Measurements from ENCODE around the gene IQCE. TPM values are rescaled to one million over a fixed set of nuclear protein-coding genes. Genes with fewer than 3 reads are reported as not detected.

The IQCE gene
- total and polyA plus RNA-seq, 12 donors: 4.2 to 13.8 (median 9.3) TPM

DNA sequence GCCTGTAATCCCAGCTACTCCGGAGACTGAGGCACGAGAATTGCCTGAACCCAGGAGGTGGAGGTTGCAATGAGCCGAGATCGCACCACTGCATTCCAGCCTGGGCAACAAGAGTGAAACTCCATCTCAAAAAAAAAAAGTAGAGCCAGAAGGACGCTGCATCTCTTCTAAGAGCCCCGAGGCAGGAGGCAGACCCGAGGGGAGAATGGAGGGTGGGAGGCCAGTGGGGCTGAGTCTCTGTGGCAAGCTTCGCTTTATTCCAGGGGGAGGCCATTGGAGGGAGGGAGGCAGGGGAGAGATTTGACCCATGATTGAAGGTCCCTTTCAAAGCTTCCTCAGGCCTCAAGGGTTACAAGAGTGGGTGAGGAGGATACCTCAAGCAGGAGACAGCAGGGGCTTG lies 91.7 kb downstream of the IQCE start:
- H3K27me3 ChIP-seq: no peaks in the 10 kb centered on the region
- DNase-seq (no peak), ATAC-seq (no peak)
- no peak overlapping the region for H3K4me3 ChIP-seq
- no peak for TF ChIP-seq CTCF (IDR thresholded peaks at IDR 0.05)
- H3K9me3 ChIP-seq: no peaks in the 10 kb centered on the region
- 90 to 91% methylated on average over 8 of the region's 8 CpGs for WGBS, 2 donors
- H3K27ac ChIP-seq: no peak overlapping the region
- peaks cover under 1 to 9% (median 1%) of the 10 kb centered on the region in 9 donors for H3K4me1 ChIP-seq
- peaks cover 0 to 78% (median 11%) of the 10 kb centered on the region in 9 donors for H3K36me3 ChIP-seq
- intact Hi-C loops (cut with DNase I): no loop called here

- WGBS, 2 donors: 73 to 89% methylated on average over 15 of the region's 15 CpGs
- Histone ChIP-seq H3K9me3 (no peaks in the 10 kb centered on the region), H3K36me3 (peaks cover 0 to 85% (median 16%) of the 10 kb centered on the region in 9 donors), H3K4me1 (peaks cover 0 to under 1% (median 0%) of the 10 kb centered on the region in 9 donors), H3K27me3 (no peaks in the 10 kb centered on the region), H3K27ac (no peak overlapping the region), H3K4me3 (no peak overlapping the region)
- intact Hi-C loops (cut with DNase I): no loop called here
- peak in 2 of 9 donors; percentile 8 to 31 for TF ChIP-seq CTCF (IDR thresholded peaks at IDR 0.05)
- ATAC-seq (peak in 1 of 8 donors; percentile 11), DNase-seq (no peak)
These were observed 92.6 kb downstream of the IQCE start for GRCh38 chr7:2651336-2651735.

GRCh38 chr7:2651847-2652735 lies 93.3 kb downstream of the IQCE start:
- Histone ChIP-seq H3K4me1 (no peaks in the 10 kb centered on the region), H3K4me3 (no peak overlapping the region), H3K36me3 (peaks cover 0 to 87% (median 19%) of the 10 kb centered on the region in 9 donors), H3K27ac (no peak overlapping the region), H3K9me3 (no peaks in the 10 kb centered on the region), H3K27me3 (no peaks in the 10 kb centered on the region)
- DNase-seq (peak in 1 of 2 donors; percentile 14), ATAC-seq (no peak)
- 91 to 94% methylated on average over 28 of the region's 28 CpGs for WGBS, 2 donors
- intact Hi-C loops (cut with DNase I): no loop called here
- TF ChIP-seq CTCF (IDR thresholded peaks at IDR 0.05): no peak

DNA sequence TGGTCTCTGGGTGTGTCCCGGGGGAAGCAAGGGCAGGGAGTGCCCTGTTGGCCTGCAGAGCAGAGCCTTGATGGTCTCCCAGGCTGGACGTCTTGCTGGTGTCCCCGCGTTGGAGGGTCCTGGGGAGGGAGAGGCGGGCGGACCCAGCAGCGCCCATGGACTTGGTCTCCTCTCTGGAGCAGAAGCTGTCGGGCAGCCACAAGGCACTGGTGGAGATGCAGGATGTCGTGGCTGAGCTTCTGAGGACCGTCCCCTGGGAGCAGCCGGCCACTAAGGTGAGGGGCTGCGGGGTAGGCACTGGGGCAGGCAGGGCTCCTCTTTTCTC lies 93.9 kb downstream of the IQCE start:
- peaks cover 0 to 84% (median 12%) of the 10 kb centered on the region in 9 donors for H3K36me3 ChIP-seq
- no peak for ATAC-seq
- DNase-seq: no peak
- no peaks in the 10 kb centered on the region for H3K27me3 ChIP-seq
- no peak for TF ChIP-seq CTCF (IDR thresholded peaks at IDR 0.05)
- WGBS, 2 donors: 89 to 90% methylated on average over 11 to 12 of the region's 12 CpGs
- intact Hi-C loops (cut with DNase I): no loop called here
- H3K27ac ChIP-seq: no peak overlapping the region
- H3K4me1 ChIP-seq: no peaks in the 10 kb centered on the region
- H3K4me3 ChIP-seq: no peak overlapping the region
- no peaks in the 10 kb centered on the region for H3K9me3 ChIP-seq
